Omental fat pad (tissue), 4 donors: ENCODE data around the gene KIAA0040. TPM values are rescaled to one million over a fixed set of nuclear protein-coding genes. Genes with fewer than 3 reads are reported as not detected.

ENCODE experiments used
- ATAC-seq: fragments of 150-250 bp; one replicate; pipeline ENCODE4 v1.9.1; 2016; ENCODE audit warnings: mild to moderate bottlenecking, moderate library complexity; ENCODE audit not compliant: low FRiP score
- DNase-seq: peaks from one replicate; pipeline ENCODE4 v3.0.0-alpha.2; 2019; ENCODE audit warnings: low spot score
- total RNA-seq, 4 donors: library from RNA; depleted of rRNA; stranded (reverse); fragments of >200 nt; gene quantifications; one replicate each; pipeline ENCODE4 v1.1.0, GENCODE V29; 2016
- TF ChIP-seq, protein P1 (sequence below), 3 donors: fragments of 450-650 bp; IDR thresholded peaks; one replicate each; pipeline ENCODE4 v1.5.1; 2016 to 2017; ENCODE audit warnings: antibody characterized with exemption in 3 of 3, mild to moderate bottlenecking in 3 of 3, moderate library complexity in 2 of 3

KIAA0040 gene
- total RNA-seq, 4 donors from 2014 or later: 83.4 to 172 (median 113) TPM

- ATAC-seq (no peak), DNase-seq (no peak)
- TF ChIP-seq, protein P1, sequence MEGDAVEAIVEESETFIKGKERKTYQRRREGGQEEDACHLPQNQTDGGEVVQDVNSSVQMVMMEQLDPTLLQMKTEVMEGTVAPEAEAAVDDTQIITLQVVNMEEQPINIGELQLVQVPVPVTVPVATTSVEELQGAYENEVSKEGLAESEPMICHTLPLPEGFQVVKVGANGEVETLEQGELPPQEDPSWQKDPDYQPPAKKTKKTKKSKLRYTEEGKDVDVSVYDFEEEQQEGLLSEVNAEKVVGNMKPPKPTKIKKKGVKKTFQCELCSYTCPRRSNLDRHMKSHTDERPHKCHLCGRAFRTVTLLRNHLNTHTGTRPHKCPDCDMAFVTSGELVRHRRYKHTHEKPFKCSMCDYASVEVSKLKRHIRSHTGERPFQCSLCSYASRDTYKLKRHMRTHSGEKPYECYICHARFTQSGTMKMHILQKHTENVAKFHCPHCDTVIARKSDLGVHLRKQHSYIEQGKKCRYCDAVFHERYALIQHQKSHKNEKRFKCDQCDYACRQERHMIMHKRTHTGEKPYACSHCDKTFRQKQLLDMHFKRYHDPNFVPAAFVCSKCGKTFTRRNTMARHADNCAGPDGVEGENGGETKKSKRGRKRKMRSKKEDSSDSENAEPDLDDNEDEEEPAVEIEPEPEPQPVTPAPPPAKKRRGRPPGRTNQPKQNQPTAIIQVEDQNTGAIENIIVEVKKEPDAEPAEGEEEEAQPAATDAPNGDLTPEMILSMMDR (IDR thresholded peaks at IDR 0.05): no peak
Observed at GRCh38 chr1:175133673-175134435, 58.7 kb downstream of the KIAA0040 start.

DNA sequence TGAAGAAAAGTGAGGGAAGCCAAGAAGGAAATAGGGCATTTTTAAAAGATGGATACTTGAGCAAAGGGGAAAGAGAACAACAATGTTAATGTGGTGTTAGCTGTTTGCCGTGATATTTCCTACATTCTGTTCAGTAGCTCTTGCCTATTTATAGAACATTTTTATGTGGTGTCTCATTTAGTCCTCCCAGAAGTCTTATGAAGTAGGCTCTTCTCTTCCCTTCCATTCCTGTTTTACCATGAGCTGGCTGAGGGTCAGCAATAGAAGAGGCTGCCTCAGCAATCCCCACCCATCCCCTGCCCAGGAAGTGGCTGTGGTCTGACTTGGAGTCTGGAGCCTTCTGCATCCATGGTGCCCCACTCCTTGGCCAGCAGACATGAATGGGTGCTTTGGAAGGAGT, 60.1 kb downstream of the KIAA0040 start:
- no peak for ATAC-seq
- DNase-seq: no peak
- TF ChIP-seq, protein P1 (IDR thresholded peaks at IDR 0.05): no peak

DNA sequence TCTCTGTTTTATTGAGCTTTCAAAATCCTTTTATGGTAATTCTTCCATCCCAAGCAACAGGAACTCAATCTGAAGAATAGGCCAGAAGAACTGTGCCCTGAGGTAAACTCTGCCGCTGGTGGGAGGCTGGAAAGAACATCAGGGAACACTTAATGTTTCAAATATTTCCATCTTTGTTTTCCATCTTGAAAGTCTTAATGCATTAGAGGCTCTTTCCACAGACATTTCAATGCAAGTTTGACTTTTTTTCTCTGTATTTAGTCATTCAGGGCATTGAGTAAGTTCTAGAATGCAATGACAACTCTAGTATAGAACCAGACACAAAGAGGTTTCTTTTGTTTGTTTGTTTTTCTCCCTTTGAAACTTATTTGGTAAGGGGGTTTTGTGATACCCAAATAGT, 61.5 kb downstream of the KIAA0040 start:
- DNase-seq (no peak), ATAC-seq (no peak)
- TF ChIP-seq, protein P1 (IDR thresholded peaks at IDR 0.05): no peak

DNA sequence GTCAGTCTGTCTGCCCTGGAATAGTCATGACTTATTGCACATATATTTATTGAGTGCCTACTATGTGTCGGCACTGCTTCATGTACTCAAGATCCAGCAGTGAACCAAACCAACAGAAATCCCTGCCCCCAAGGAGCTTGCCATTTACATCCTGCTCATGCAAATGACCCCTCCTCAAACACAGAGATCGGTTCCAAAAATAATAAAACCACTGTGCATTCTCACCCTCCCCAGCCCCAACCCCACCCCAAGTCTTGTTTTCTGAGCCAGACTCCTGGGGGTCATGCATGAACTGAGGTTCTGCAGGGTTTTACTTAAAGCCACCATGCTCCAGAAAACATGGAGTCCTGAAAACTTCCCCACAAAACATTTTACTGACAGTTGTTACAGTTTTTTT, 61.9 kb downstream of the KIAA0040 start:
- TF ChIP-seq, protein P1 (IDR thresholded peaks at IDR 0.05): no peak
- ATAC-seq (no peak), DNase-seq (no peak)

DNA sequence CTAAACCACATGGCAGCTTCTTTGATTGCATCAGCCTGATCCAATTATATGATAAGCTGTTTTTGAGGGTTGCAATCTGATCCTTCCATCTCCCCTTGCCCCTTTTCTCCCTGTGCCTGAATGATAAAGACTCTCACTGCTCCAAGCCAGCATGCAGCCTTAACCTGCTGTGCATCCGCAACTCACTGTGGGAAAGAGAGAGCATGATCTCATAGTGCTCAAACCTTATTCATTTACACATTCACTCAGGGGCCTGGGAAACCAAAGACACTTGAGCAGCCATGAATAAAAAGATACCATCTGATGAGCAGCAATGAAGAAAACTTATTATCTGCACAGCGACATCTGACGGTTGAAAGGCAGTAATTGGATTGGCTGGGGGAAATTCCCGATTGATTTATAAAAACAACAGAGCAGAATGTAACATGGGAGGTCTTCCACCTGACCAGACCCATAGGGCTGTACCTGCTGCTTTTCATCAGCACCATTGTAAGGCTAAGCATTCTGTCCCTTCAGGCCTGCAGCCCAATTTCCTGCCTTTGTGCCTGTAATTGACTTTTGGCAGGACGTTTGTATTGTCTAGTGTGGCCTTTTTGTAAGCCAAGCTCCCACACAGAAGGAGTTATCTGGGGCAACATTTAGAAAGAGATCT, 62.5 kb downstream of the KIAA0040 start:
- DNase-seq: no peak
- TF ChIP-seq, protein P1 (IDR thresholded peaks at IDR 0.05): no peak
- no peak for ATAC-seq

- TF ChIP-seq, protein P1 (IDR thresholded peaks at IDR 0.05): no peak
- no peak for ATAC-seq
- DNase-seq: no peak
Observed at GRCh38 chr1:175129644-175129996, 63.0 kb downstream of the KIAA0040 start.

DNA sequence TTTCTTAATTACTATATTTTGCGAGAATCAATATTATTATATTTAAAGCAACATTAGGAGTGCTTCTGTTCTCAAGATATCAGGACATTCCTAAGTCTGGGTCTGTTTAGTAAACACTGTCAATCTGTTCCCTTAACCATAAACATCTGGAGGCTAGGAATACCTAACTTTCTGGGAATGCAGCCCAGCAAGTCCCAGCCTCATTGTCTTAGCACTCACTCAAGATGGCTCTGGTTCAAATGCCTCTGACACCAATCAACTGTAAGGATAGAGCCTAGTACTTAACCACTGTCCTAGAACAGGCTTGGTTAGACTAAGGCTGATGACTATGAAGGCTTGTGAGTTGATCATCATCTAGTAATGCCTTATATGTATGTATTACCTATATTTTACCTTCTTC, 63.4 kb downstream of the KIAA0040 start:
- ATAC-seq: no peak
- DNase-seq: no peak
- TF ChIP-seq, protein P1 (IDR thresholded peaks at IDR 0.05): no peak
